AG10803 (cell line): ENCODE data around the gene PTPRG.

Source experiments
- DNase-seq: peaks from one replicate; pipeline ENCODE4 v3.0.0; 2010; ENCODE audit warnings: low read depth
- H3K4me3 ChIP-seq: 2 replicates; pipeline ENCODE4 v1.5.1; 2011; ENCODE audit warnings: mild to moderate bottlenecking, low read length, control low read depth
- TF ChIP-seq, protein P1 (sequence below): conservative IDR thresholded peaks from 2 replicates; pipeline ENCODE4 v1.5.1; 2011; ENCODE audit warnings: mild to moderate bottlenecking, low read length, control low read depth, inconsistent platforms

The PTPRG gene

DNA sequence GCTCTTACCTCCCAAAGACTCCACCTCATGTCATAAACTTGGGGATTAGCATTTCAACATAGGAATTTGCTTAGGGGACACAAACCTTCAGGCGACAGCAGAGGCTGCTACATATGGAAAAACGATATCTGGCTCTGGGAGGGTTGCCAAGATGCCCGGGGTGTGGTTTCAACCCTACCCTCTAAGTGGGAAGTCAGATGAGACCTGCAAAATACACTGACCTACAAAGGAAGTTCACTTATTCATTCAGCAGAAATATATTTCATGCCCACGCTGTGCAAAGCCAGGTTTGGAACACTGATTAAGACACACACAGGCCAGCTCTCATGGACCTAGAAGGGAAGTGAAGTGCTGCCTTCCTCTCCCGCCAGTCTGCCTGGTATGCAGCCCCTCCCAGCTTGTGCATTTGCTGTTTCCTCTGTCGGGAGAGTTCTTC lies 572.7 kb downstream of the PTPRG start:
- DNase-seq = peak; percentile 22
- TF ChIP-seq, protein P1, sequence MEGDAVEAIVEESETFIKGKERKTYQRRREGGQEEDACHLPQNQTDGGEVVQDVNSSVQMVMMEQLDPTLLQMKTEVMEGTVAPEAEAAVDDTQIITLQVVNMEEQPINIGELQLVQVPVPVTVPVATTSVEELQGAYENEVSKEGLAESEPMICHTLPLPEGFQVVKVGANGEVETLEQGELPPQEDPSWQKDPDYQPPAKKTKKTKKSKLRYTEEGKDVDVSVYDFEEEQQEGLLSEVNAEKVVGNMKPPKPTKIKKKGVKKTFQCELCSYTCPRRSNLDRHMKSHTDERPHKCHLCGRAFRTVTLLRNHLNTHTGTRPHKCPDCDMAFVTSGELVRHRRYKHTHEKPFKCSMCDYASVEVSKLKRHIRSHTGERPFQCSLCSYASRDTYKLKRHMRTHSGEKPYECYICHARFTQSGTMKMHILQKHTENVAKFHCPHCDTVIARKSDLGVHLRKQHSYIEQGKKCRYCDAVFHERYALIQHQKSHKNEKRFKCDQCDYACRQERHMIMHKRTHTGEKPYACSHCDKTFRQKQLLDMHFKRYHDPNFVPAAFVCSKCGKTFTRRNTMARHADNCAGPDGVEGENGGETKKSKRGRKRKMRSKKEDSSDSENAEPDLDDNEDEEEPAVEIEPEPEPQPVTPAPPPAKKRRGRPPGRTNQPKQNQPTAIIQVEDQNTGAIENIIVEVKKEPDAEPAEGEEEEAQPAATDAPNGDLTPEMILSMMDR = no peak

GRCh38 chr3:62135741-62136140 lies 574.4 kb downstream of the PTPRG start:
- no peak for DNase-seq
- TF ChIP-seq, protein P1 = no peak
- H3K4me3 ChIP-seq = no peak overlapping the region

More for the DNA sequence above, 572.7 kb downstream of the PTPRG start:
- H3K4me3 ChIP-seq = no peak overlapping the region

DNA sequence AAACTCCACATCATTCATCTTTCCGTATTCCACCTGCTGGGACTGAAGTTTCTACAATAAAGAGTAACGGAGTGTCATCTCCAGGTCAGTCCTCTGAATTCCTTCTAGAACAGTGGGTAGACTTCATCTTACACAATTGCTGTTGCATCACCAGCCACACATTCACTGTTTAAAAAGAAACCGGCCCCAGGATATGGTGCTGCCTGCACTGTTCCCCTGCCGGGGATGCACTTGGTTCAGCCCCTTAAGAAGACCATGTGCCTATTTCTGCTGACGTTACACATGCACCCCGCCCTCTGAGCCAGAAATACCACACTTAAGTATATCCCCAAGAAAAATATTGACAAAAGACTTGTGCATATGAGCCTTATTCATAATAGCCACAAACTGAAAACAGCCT lies 578.6 kb downstream of the PTPRG start:
- peak; percentile 25 for DNase-seq
- no peak overlapping the region for H3K4me3 ChIP-seq
- TF ChIP-seq, protein P1 = no peak

GRCh38 chr3:62142331-62143085 lies 581.1 kb downstream of the PTPRG start:
- TF ChIP-seq, protein P1 = no peak
- no peak for DNase-seq

DNA sequence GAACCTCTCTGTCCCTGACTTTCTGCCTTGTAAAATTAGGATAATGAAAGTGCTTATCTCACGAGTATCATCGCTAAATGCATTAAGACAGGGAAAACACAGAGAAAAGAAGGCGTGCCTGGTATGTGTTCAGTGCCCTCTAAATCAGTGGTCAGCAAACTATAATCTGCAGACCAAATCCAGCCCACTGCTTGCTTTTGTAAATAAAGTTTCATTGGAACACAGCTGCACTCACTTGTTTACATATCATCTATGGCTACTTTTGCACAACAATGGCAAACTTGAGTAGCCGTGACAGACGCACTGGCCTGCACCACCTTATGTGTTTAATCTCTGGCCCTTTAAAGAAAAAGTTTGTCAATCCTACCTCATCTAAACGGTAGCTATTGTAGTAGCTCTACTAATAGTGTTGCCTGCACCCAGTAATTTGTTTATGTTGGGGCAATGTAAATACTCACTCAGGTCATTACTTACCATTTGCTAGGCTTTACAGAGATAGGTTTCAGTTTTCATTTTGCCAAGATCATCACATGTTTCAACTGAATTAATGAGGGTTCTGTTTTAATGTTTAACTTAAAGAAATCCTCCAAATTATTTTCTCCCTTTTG lies 582.6 kb downstream of the PTPRG start:
- TF ChIP-seq, protein P1 = no peak
- DNase-seq = no peak
- H3K4me3 ChIP-seq = no peak overlapping the region

More at GRCh38 chr3:62142331-62143085, 581.1 kb downstream of the PTPRG start:
- H3K4me3 ChIP-seq = no peak overlapping the region

GRCh38 chr3:62144482-62144881 lies 583.1 kb downstream of the PTPRG start:
- TF ChIP-seq, protein P1 = no peak
- no peak overlapping the region for H3K4me3 ChIP-seq
- DNase-seq = no peak
